ENCODE results near the gene MZF1. TPM values are rescaled to one million over a fixed set of nuclear protein-coding genes. Genes with fewer than 3 reads are reported as not detected.

Gene MZF1
- total and polyA plus RNA-seq, 9 of the 15 experiments (the other 6 are each of a cell fraction or from before 2014, with no cell fraction given): 0.31 to 29.3 (median 11.5) TPM

- H3K9ac ChIP-seq (ENCODE audit: insufficient read depth in 1 of 2, low read depth in 2 of 2, low read length in 2 of 2): peak overlapping the region in 1 of 2 experiments; percentile 77; a peak in 1 of 4 replicates
- in situ Hi-C loops (cut with MboI): no loop called here
Observed at GRCh38 chr19:58563823-58564222, 9.3 kb downstream of the MZF1 start.

More at GRCh38 chr19:58563823-58564222, 9.3 kb downstream of the MZF1 start:
- Histone ChIP-seq H3K79me2 (ENCODE audit: control insufficient read depth, insufficient read depth, low read length) (peaks cover 20% of the 10 kb centered on the region), H3K4me1 (replicated peaks in 1 of 2; ENCODE audit: control insufficient read depth in 2 of 2, insufficient read depth in 2 of 2, low read length in 2 of 2) (peaks cover 16 to 35% of the 10 kb centered on the region in 2 experiments; a peak in 4 of 5 replicates), H2AFZ (ENCODE audit: low read depth, low read length) (no peak overlapping the region), H3K4me2 (ENCODE audit: insufficient read depth, low read length) (no peak overlapping the region), H3K4me3 (no peak overlapping the region), H3K9me1 (ENCODE audit: control insufficient read depth, insufficient read depth, low read length) (no peaks in the 10 kb centered on the region), H3K36me3 (ENCODE audit: control insufficient read depth, insufficient read depth, low read length) (peaks cover 15% of the 10 kb centered on the region; the same call in 2 of the 3 replicates), H4K20me1 (replicated peaks; ENCODE audit: control insufficient read depth, insufficient read depth, low read length) (no peaks in the 10 kb centered on the region), H3K9me3 (replicated peaks; ENCODE audit: control insufficient read depth, insufficient read depth, low read depth, low read length) (no peaks in the 10 kb centered on the region), H3K27me3 (ENCODE audit: control insufficient read depth in 2 of 2, insufficient read depth in 2 of 2, low read length in 2 of 2) (no peaks in the 10 kb centered on the region), H3K27ac (ENCODE audit: extremely low read depth, low read depth, low read length) (no peak overlapping the region)
- intact Hi-C loops (cut with micrococcal nuclease): no loop called here
- ChIA-PET CTCF (ENCODE audit: low intra/inter-chr PET ratio) (no interaction called here), POLR2A (interaction anchor here (0.6 kb wide), 1 partner anchor 8 kb away, joined by 4 read pairs; no protein-coding TSS in a partner anchor)
- DNase-seq (ENCODE audit: extremely low read depth in 1 of 4, low spot score in 3 of 4) (no peak), FAIRE-seq (no peak), ATAC-seq (no peak)
- WGBS (ENCODE audit: insufficient coverage, low coverage, missing lambda C conversion rate): 76% methylated on average over 4 of the region's 6 CpGs
- TF ChIP-seq ZBTB26 (CRISPR knock-in tag; IDR thresholded peaks at IDR 0.05) (no peak), TCF7 (IDR thresholded peaks at IDR 0.05; ENCODE audit: borderline replicate concordance) (no peak), ZNF551 (CRISPR knock-in tag; IDR thresholded peaks at IDR 0.05) (no peak)
- no TSS peak for BruUV-seq (replicated peaks)

Measured in K562 (cell line).